ENCODE measurements around the gene NDUFV3. TPM values are rescaled to one million over a fixed set of nuclear protein-coding genes. Genes with fewer than 3 reads are reported as not detected.

NDUFV3 gene
- total RNA-seq = 38.9 and 41.9 TPM in 2 replicates

GRCh38 chr21:42892931-42893755 is at the start of gene NDUFV3:
TSS of gene NDUFV3 (plus strand) at chr21:42893309. CDS start at chr21:42893334, 25 bp downstream.

GRCh38 chr21:42878993-42879787 is 13.9 kb upstream of the NDUFV3 start, which contains the start of gene WDR4:
TSS of gene WDR4 (minus strand) at chr21:42879539. CDS start at chr21:42879495, 44 bp downstream.

GRCh38 chr21:42925114-42925926 is 32.2 kb downstream of the NDUFV3 start, which contains the start of gene ERVH48-1:
TSS of gene ERVH48-1 (minus strand) at chr21:42925630. CDS start at chr21:42919006, 6,624 bp downstream.

Other genes starting within 250 kb of the NDUFV3 start
- 1.2 TPM in 1 of 2 replicates, not detected in the other for gene PDE9A, start 239.7 kb upstream of the NDUFV3 start, total RNA-seq
- gene WDR4, start 13.8 kb upstream of the NDUFV3 start, total RNA-seq = 9.8 and 18.4 TPM in 2 replicates
- gene ERVH48-1, start 32.3 kb downstream of the NDUFV3 start, total RNA-seq = not detected in 2 replicates
- 17.9 and 40.0 TPM in 2 replicates for gene PKNOX1, start 81.3 kb downstream of the NDUFV3 start, total RNA-seq
- gene CBS, start 182.5 kb downstream of the NDUFV3 start, total RNA-seq = 32.2 and 92.5 TPM in 2 replicates
- 12.9 and 17.7 TPM in 2 replicates for gene U2AF1, start 214.3 kb downstream of the NDUFV3 start, total RNA-seq